DND-41 (cell line): ENCODE data around the gene LACC1.

Source experiments
- ATAC-seq: fragments of 200-7000 bp; cut with Tn5 transposase; 3 replicates; pipeline ENCODE4 v1.9.1; 2021; ENCODE audit warnings: low read depth; ENCODE audit not compliant: insufficient read depth
- DNase-seq: peaks from one replicate; pipeline ENCODE4 v3.0.0-alpha.2; 2020
- H2AFZ ChIP-seq: 2 replicates; pipeline ENCODE4 v1.6.0; 2012; ENCODE audit warnings: low read depth, low read length
- H3K27ac ChIP-seq: 2 replicates; pipeline ENCODE4 v1.5.1; 2012; ENCODE audit warnings: low read length, inconsistent platforms
- H3K27me3 ChIP-seq: fragments of 200-600 bp; sonication (generic); 2 replicates; pipeline ENCODE4 v1.6.0; 2012; ENCODE audit warnings: low read length, mild to moderate bottlenecking, inconsistent platforms; ENCODE audit not compliant: insufficient read depth, poor library complexity
- H3K36me3 ChIP-seq: 2 replicates; pipeline ENCODE4 v1.5.1; 2012; ENCODE audit warnings: low read length, inconsistent platforms; ENCODE audit not compliant: insufficient read depth
- H3K4me1 ChIP-seq: 2 replicates; pipeline ENCODE4 v1.5.1; 2012; ENCODE audit warnings: mild to moderate bottlenecking, low read length; ENCODE audit not compliant: insufficient read depth
- H3K4me2 ChIP-seq: 2 replicates; pipeline ENCODE4 v1.6.0; 2012; ENCODE audit warnings: mild to moderate bottlenecking, moderate library complexity, low read length, inconsistent platforms; ENCODE audit not compliant: insufficient read depth
- H3K4me3 ChIP-seq, 2 experiments: fragments of 200-600 bp in 1 of 2; shearing (Covaris generic) in 1 of 2; 2 replicates each; pipeline ENCODE4 v1.5.1; 2012 to 2016; ENCODE audit warnings: inconsistent platforms in 2 of 2, low read length in 2 of 2, mild to moderate bottlenecking in 2 of 2, low read depth in 1 of 2, moderate library complexity in 1 of 2
- H3K79me2 ChIP-seq: 2 replicates; pipeline ENCODE4 v1.6.0; 2012; ENCODE audit warnings: low read length, inconsistent platforms; ENCODE audit not compliant: insufficient read depth
- H3K9ac ChIP-seq: 2 replicates; pipeline ENCODE4 v1.6.0; 2012; ENCODE audit warnings: low read depth, mild to moderate bottlenecking, inconsistent platforms, low read length, moderate library complexity
- H3K9me3 ChIP-seq: 2 replicates; pipeline ENCODE4 v1.5.1; 2012; ENCODE audit warnings: low read length, moderate library complexity, mild to moderate bottlenecking, inconsistent platforms; ENCODE audit not compliant: insufficient read depth, severe bottlenecking
- H4K20me1 ChIP-seq: 2 replicates; pipeline ENCODE4 v1.6.0; 2012; ENCODE audit warnings: low read length; ENCODE audit not compliant: insufficient read depth
- CTCF ChIP-seq: IDR thresholded peaks from 2 replicates; pipeline ENCODE4 v1.5.1; 2012; ENCODE audit warnings: borderline replicate concordance, low read length, moderate library complexity, mild to moderate bottlenecking; ENCODE audit not compliant: poor library complexity, severe bottlenecking; ENCODE audit errors: extremely low read depth
- EZH2 ChIP-seq: IDR thresholded peaks from 3 replicates; pipeline ENCODE4 v1.6.1; 2012; ENCODE audit warnings: borderline replicate concordance, low read depth, mild to moderate bottlenecking, moderate library complexity, low read length, inconsistent platforms; ENCODE audit not compliant: severe bottlenecking

Gene LACC1

GRCh38 chr13:43894438-43894837 is 14.7 kb downstream of the LACC1 start:
- no peaks in the 10 kb centered on the region for H3K79me2 ChIP-seq
- H3K4me2 ChIP-seq: no peak overlapping the region
- H3K4me3 ChIP-seq: no peak overlapping the region
- no peak overlapping the region for H3K9ac ChIP-seq
- H3K27me3 ChIP-seq: peaks cover 13% of the 10 kb centered on the region
- no peaks in the 10 kb centered on the region for H3K4me1 ChIP-seq
- H2AFZ ChIP-seq: no peak overlapping the region
- no peak for TF ChIP-seq EZH2
- TF ChIP-seq CTCF: peak; percentile 33
- H4K20me1 ChIP-seq: no peaks in the 10 kb centered on the region
- H3K27ac ChIP-seq: no peak overlapping the region
- H3K36me3 ChIP-seq: no peaks in the 10 kb centered on the region
- DNase-seq (no peak), ATAC-seq (no peak)
- H3K9me3 ChIP-seq: no peaks in the 10 kb centered on the region

- Histone ChIP-seq H3K27ac (no peak overlapping the region), H3K4me3 (no peak overlapping the region), H3K9me3 (no peaks in the 10 kb centered on the region), H3K9ac (no peak overlapping the region), H3K79me2 (no peaks in the 10 kb centered on the region), H2AFZ (no peak overlapping the region), H3K36me3 (no peaks in the 10 kb centered on the region), H4K20me1 (no peaks in the 10 kb centered on the region), H3K4me2 (no peak overlapping the region), H3K27me3 (peaks cover 9% of the 10 kb centered on the region), H3K4me1 (no peaks in the 10 kb centered on the region)
- TF ChIP-seq CTCF (no peak), EZH2 (no peak)
- ATAC-seq (no peak), DNase-seq (no peak)
Measured at GRCh38 chr13:43895940-43896339, 16.2 kb downstream of the LACC1 start.

- H3K4me2 ChIP-seq: no peak overlapping the region
- H3K27ac ChIP-seq: no peak overlapping the region
- TF ChIP-seq EZH2 (no peak), CTCF (peak; percentile 90)
- peak; percentile 79 for ATAC-seq
- peaks cover 5% of the 10 kb centered on the region for H3K27me3 ChIP-seq
- H3K9ac ChIP-seq: no peak overlapping the region
- DNase-seq: peak; percentile 42
- H3K9me3 ChIP-seq: no peaks in the 10 kb centered on the region
- H3K4me3 ChIP-seq: no peak overlapping the region
- H3K36me3 ChIP-seq: no peaks in the 10 kb centered on the region
- no peaks in the 10 kb centered on the region for H4K20me1 ChIP-seq
- no peaks in the 10 kb centered on the region for H3K79me2 ChIP-seq
- H3K4me1 ChIP-seq: no peaks in the 10 kb centered on the region
- no peak overlapping the region for H2AFZ ChIP-seq
Measured at GRCh38 chr13:43905435-43906031, 25.8 kb downstream of the LACC1 start.
